K562 (cell line): ENCODE results near the gene CAPRIN1. TPM values are rescaled to one million over a fixed set of nuclear protein-coding genes. Genes with fewer than 3 reads are reported as not detected.

Experiments
- HDAC6 ChIP-seq: IDR thresholded peaks from 2 replicates; pipeline ENCODE4 v1.6.1; 2012; ENCODE audit warnings: low read depth, mild to moderate bottlenecking, control low read depth, inconsistent platforms, low read length, moderate library complexity
- MYNN ChIP-seq, 2 experiments: sonication (generic); formaldehyde crosslinking in 1 of 2; IDR thresholded peaks; 2 replicates each; pipeline versions ENCODE4 v1.5.0 to v1.6.1; 2016 to 2020; ENCODE audit warnings: antibody characterized with exemption in 1 of 2, missing genetic modification reagents in 1 of 2
- ZNF3 ChIP-seq: fragments of 250-450 bp; sonication (Bioruptor Pico); IDR thresholded peaks from 2 replicates; pipeline ENCODE4 v1.5.0; 2021; ENCODE audit warnings: mild to moderate bottlenecking, moderate library complexity
- polyA plus RNA-seq, 8 experiments: library from polyadenylated mRNA; depleted of rRNA in 4 of 8; stranded (reverse) in 5 of 8; unstranded in 3 of 8; fragments of >200 nt; fragmentation: Nextera tagmentation in 2 of 8; fragmentation: Illumina TruSeq in 1 of 8; extraction: Ambion mirVana in 2 of 8; extraction: Trizol in 1 of 8; gene quantifications; 2 replicates each; pipeline versions ENCODE4 v1.2.1 to v1.2.3, GENCODE V29; 2011 to 2014; ENCODE audit warnings: inconsistent platforms in 1 of 8, missing spikeins in 1 of 8
- total RNA-seq, 7 experiments: library from RNA; depleted of rRNA in 6 of 7; stranded (reverse); fragments of >200 nt in 6 of 7; fragmentation: Illumina TruSeq in 2 of 7; extraction: Trizol in 2 of 7; gene quantifications; 2 replicates each; pipeline versions ENCODE4 v1.2.1 to v1.2.3, GENCODE V29; 2011 to 2021; ENCODE audit warnings: low replicate concordance in 1 of 7
- TF ChIP-seq, protein P1 (sequence below): fragments of 450-650 bp; IDR thresholded peaks from 2 replicates; pipeline ENCODE4 v1.6.1; 2016; ENCODE audit warnings: low read depth

Gene CAPRIN1
- total and polyA plus RNA-seq, 9 of the 15 experiments (the other 6 are each of a cell fraction or from before 2014, with no cell fraction given): 49.6 to 271 (median 244) TPM

DNA sequence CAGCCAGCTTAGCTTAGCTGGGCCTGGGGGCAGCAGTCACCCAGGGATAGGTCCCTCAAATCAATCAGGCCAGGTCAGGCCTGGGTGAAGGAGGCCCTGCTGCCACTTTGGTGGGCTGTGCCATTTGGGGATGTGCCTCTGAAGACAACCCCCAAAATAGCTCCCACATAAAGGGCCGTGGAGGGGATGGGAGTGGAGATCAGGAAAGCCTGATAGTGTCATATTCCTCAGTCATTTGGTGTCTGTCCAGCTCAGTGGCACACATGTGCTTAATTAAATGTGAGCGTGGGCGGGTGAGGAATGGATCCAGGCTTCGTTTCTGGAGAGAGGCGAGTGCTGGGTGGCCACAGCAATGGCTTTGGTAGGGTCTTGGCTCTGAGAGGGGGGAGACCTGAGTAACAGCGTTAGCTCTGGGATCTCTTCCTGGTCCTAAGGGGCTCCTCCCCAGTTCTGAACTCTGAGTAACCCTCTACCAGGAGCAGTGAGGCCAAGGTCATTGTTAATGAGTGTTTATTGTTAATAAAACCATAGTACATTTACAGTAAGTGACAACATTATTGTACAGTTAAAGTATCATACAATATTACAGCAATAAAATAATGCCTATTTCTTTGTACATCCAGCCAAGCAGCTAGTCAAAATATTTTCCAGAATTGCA, 99.1 kb downstream of the CAPRIN1 start (continued):
- TF ChIP-seq, protein P1, sequence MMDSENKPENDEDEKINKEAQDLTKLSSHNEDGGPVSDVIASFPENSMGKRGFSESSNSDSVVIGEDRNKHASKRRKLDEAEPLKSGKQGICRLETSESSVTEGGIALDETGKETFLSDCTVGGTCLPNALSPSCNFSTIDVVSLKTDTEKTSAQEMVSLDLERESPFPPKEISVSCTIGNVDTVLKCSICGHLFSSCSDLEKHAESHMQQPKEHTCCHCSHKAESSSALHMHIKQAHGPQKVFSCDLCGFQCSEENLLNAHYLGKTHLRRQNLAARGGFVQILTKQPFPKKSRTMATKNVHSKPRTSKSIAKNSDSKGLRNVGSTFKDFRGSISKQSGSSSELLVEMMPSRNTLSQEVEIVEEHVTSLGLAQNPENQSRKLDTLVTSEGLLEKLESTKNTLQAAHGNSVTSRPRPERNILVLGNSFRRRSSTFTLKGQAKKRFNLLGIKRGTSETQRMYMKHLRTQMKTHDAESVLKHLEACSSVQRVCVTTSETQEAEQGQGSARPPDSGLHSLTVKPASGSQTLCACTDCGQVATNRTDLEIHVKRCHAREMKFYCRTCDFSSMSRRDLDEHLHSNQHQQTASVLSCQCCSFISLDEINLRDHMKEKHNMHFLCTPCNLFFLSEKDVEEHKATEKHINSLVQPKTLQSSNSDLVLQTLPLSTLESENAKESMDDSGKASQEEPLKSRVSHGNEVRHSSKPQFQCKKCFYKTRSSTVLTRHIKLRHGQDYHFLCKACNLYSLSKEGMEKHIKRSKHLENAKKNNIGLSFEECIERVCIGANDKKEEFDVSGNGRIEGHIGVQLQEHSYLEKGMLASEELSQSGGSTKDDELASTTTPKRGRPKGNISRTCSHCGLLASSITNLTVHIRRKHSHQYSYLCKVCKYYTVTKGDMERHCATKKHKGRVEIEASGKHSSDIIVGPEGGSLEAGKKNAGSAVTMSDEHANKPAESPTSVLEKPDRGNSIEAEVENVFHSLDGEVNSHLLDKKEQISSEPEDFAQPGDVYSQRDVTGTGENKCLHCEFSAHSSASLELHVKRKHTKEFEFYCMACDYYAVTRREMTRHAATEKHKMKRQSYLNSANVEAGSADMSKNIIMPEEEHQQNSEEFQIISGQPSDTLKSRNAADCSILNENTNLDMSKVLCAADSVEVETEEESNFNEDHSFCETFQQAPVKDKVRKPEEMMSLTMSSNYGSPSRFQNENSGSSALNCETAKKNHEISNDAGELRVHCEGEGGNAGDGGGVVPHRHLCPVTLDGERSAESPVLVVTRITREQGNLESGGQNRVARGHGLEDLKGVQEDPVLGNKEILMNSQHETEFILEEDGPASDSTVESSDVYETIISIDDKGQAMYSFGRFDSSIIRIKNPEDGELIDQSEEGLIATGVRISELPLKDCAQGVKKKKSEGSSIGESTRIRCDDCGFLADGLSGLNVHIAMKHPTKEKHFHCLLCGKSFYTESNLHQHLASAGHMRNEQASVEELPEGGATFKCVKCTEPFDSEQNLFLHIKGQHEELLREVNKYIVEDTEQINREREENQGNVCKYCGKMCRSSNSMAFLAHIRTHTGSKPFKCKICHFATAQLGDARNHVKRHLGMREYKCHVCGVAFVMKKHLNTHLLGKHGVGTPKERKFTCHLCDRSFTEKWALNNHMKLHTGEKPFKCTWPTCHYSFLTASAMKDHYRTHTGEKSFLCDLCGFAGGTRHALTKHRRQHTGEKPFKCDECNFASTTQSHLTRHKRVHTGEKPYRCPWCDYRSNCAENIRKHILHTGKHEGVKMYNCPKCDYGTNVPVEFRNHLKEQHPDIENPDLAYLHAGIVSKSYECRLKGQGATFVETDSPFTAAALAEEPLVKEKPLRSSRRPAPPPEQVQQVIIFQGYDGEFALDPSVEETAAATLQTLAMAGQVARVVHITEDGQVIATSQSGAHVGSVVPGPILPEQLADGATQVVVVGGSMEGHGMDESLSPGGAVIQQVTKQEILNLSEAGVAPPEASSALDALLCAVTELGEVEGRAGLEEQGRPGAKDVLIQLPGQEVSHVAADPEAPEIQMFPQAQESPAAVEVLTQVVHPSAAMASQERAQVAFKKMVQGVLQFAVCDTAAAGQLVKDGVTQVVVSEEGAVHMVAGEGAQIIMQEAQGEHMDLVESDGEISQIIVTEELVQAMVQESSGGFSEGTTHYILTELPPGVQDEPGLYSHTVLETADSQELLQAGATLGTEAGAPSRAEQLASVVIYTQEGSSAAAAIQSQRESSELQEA: no peak
- TF ChIP-seq MYNN (IDR thresholded peaks at IDR 0.05) (no peak), MYNN (CRISPR knock-in tag; IDR thresholded peaks at IDR 0.05) (no peak), ZNF3 (no peak), HDAC6 (no peak)

Other genes with a start within 250 kb of the CAPRIN1 start
- 93.1 and 104 TPM in 2 replicates for gene LMO2, start 159.7 kb upstream of the CAPRIN1 start, total RNA-seq (2014; rRNA removed)
- gene LMO2, start 159.7 kb upstream of the CAPRIN1 start, total RNA-seq (2014; rRNA removed; fragmentation: Illumina TruSeq; extraction: Trizol): 85.1 and 96.3 TPM in 2 replicates
- 39.2 and 41.5 TPM in 2 replicates for gene LMO2, start 159.7 kb upstream of the CAPRIN1 start, total RNA-seq (2015; rRNA removed; fragmentation: Illumina TruSeq; extraction: Trizol)
- 87.3 and 96.2 TPM in 2 replicates for gene LMO2, start 159.7 kb upstream of the CAPRIN1 start, total RNA-seq (2021)
- 79.9 and 126 TPM in 2 replicates for gene LMO2, start 159.7 kb upstream of the CAPRIN1 start, polyA plus RNA-seq (2011; rRNA removed)
- 90.9 and 91.5 TPM in 2 replicates for gene LMO2, start 159.7 kb upstream of the CAPRIN1 start, polyA plus RNA-seq (2014; fragmentation: Illumina TruSeq; extraction: Trizol)
- gene LMO2, start 159.7 kb upstream of the CAPRIN1 start, polyA plus RNA-seq (2014; fragmentation: Nextera tagmentation; extraction: Ambion mirVana): 10 to 100 TPM in 1 of 2 experiments, 1 to 10 TPM in 1; 6.9 to 19.6 TPM
- gene LMO2, start 159.7 kb upstream of the CAPRIN1 start, polyA plus RNA-seq (2014; rRNA removed): 98.0 and 118 TPM in 2 replicates
- 59.5 and 68.0 TPM in 2 replicates for gene NAT10, start 53.9 kb downstream of the CAPRIN1 start, total RNA-seq (2014; rRNA removed)
- 69.0 and 71.1 TPM in 2 replicates for gene NAT10, start 53.9 kb downstream of the CAPRIN1 start, total RNA-seq (2014; rRNA removed; fragmentation: Illumina TruSeq; extraction: Trizol)
- 91.3 and 92.9 TPM in 2 replicates for gene NAT10, start 53.9 kb downstream of the CAPRIN1 start, total RNA-seq (2015; rRNA removed; fragmentation: Illumina TruSeq; extraction: Trizol)
- gene NAT10, start 53.9 kb downstream of the CAPRIN1 start, total RNA-seq (2021): 125 and 127 TPM in 2 replicates
- 86.3 and 96.5 TPM in 2 replicates for gene NAT10, start 53.9 kb downstream of the CAPRIN1 start, polyA plus RNA-seq (2011; rRNA removed)
- gene NAT10, start 53.9 kb downstream of the CAPRIN1 start, polyA plus RNA-seq (2014; fragmentation: Illumina TruSeq; extraction: Trizol): 91.3 and 98.2 TPM in 2 replicates
- gene NAT10, start 53.9 kb downstream of the CAPRIN1 start, polyA plus RNA-seq (2014; fragmentation: Nextera tagmentation; extraction: Ambion mirVana): 100 to 1,000 TPM in 1 of 2 experiments, 10 to 100 TPM in 1; 55.4 to 122 TPM
- 62.4 and 73.4 TPM in 2 replicates for gene NAT10, start 53.9 kb downstream of the CAPRIN1 start, polyA plus RNA-seq (2014; rRNA removed)